HEK293 (cell line): Measurements from ENCODE around the gene CTIF.

Source experiments
- CTCF ChIA-PET: fragments of 350-600 bp; formaldehyde crosslinking; extraction: SDS; loops from one replicate; lab custom pipeline; 2021; ENCODE audit warnings: antibody characterized with exemption; lab: Yijun Ruan, JAX
- POLR2A ChIA-PET: fragments of 300-600 bp; formaldehyde crosslinking; extraction: SDS; loops from one replicate; lab custom pipeline; 2020; ENCODE audit warnings: antibody characterized with exemption, inconsistent platforms; lab: Yijun Ruan, JAX
- H3K27ac ChIP-seq: fragments of 200-500 bp; sonication (Bioruptor generic); 2 replicates; pipeline ENCODE4 v1.5.1; 2014; ENCODE audit warnings: low read depth, low read length, control low read depth, inconsistent platforms; ENCODE audit errors: extremely low read depth
- H3K36me3 ChIP-seq, 2 experiments: fragments of 200-500 bp in 1 of 2; sonication (Bioruptor generic) in 1 of 2; 1 replicate in 1 of 2; 2 replicates in 1 of 2; pipeline ENCODE4 v1.5.1; 2014 to 2017; ENCODE audit warnings: inconsistent platforms in 2 of 2, low read length in 2 of 2; ENCODE audit not compliant: control insufficient read depth in 2 of 2, insufficient read depth in 1 of 2
- H3K4me1 ChIP-seq: fragments of 200-500 bp; sonication (Bioruptor generic); 2 replicates; pipeline ENCODE4 v1.5.1; 2014; ENCODE audit warnings: mild to moderate bottlenecking, low read length, inconsistent platforms; ENCODE audit not compliant: control insufficient read depth, insufficient read depth
- H3K4me3 ChIP-seq: 2 replicates; pipeline ENCODE4 v1.5.1; 2011; ENCODE audit warnings: low read depth, mild to moderate bottlenecking, control low read depth, low read length, moderate library complexity
- H3K9me3 ChIP-seq: fragments of 200-500 bp; sonication (Bioruptor generic); 2 replicates; pipeline ENCODE4 v1.5.1; 2014; ENCODE audit warnings: low read depth, low read length, inconsistent platforms; ENCODE audit not compliant: control insufficient read depth, insufficient read depth
- OSR2 ChIP-seq: fragments of 450-650 bp; formaldehyde crosslinking; IDR thresholded peaks from 2 replicates; pipeline ENCODE4 v1.5.1; 2016; ENCODE audit warnings: missing biosample characterization, missing genetic modification characterization
- SALL2 ChIP-seq: fragments of 450-650 bp; formaldehyde crosslinking; IDR thresholded peaks from 2 replicates; pipeline ENCODE4 v1.5.0; 2017; ENCODE audit warnings: missing biosample characterization, mild to moderate bottlenecking, missing genetic modification characterization, borderline replicate concordance
- SP2 ChIP-seq: fragments of 450-650 bp; formaldehyde crosslinking; IDR thresholded peaks from 2 replicates; pipeline ENCODE4 v1.5.1; 2016; ENCODE audit warnings: missing biosample characterization, missing genetic modification characterization
- ZBTB44 ChIP-seq: fragments of 450-650 bp; IDR thresholded peaks from 2 replicates; pipeline ENCODE4 v1.5.1; 2018; ENCODE audit warnings: missing biosample characterization, mild to moderate bottlenecking, missing genetic modification characterization
- ZNF132 ChIP-seq: fragments of 450-650 bp; formaldehyde crosslinking; IDR thresholded peaks from 2 replicates; pipeline ENCODE4 v1.5.1; 2017; ENCODE audit warnings: missing biosample characterization, missing genetic modification characterization, borderline replicate concordance
- ZNF157 ChIP-seq: fragments of 450-650 bp; formaldehyde crosslinking; IDR thresholded peaks from 2 replicates; pipeline ENCODE4 v1.5.1; 2016; ENCODE audit warnings: missing biosample characterization, missing genetic modification characterization
- ZNF174 ChIP-seq: fragments of 450-650 bp; formaldehyde crosslinking; IDR thresholded peaks from 2 replicates; pipeline ENCODE4 v1.5.0; 2017; ENCODE audit warnings: missing biosample characterization, mild to moderate bottlenecking, missing genetic modification characterization
- ZNF18 ChIP-seq: fragments of 450-650 bp; formaldehyde crosslinking; IDR thresholded peaks from 2 replicates; pipeline ENCODE4 v1.5.1; 2016; ENCODE audit warnings: missing biosample characterization, missing genetic modification characterization
- ZNF248 ChIP-seq: fragments of 450-650 bp; formaldehyde crosslinking; IDR thresholded peaks from 2 replicates; pipeline ENCODE4 v1.5.1; 2017; ENCODE audit warnings: missing biosample characterization, missing genetic modification characterization
- ZNF473 ChIP-seq: fragments of 450-650 bp; formaldehyde crosslinking; IDR thresholded peaks from 2 replicates; pipeline ENCODE4 v1.5.1; 2017; ENCODE audit warnings: missing biosample characterization, missing genetic modification characterization
- ZNF544 ChIP-seq: fragments of 450-650 bp; formaldehyde crosslinking; IDR thresholded peaks from 2 replicates; pipeline ENCODE4 v1.5.0; 2017; ENCODE audit warnings: missing biosample characterization, missing genetic modification characterization
- ZNF629 ChIP-seq: fragments of 450-650 bp; formaldehyde crosslinking; IDR thresholded peaks from 2 replicates; pipeline ENCODE4 v1.5.1; 2017; ENCODE audit warnings: missing biosample characterization, missing genetic modification characterization
- ZNF664 ChIP-seq: fragments of 450-650 bp; formaldehyde crosslinking; IDR thresholded peaks from 2 replicates; pipeline ENCODE4 v1.5.1; 2016; ENCODE audit warnings: missing biosample characterization, missing genetic modification characterization
- ZNF707 ChIP-seq: fragments of 450-650 bp; formaldehyde crosslinking; IDR thresholded peaks from 2 replicates; pipeline ENCODE4 v1.5.1; 2016; ENCODE audit warnings: missing biosample characterization, missing genetic modification characterization
- ZNF837 ChIP-seq: fragments of 450-650 bp; formaldehyde crosslinking; IDR thresholded peaks from 2 replicates; pipeline ENCODE4 v1.5.1; 2016; ENCODE audit warnings: missing biosample characterization, missing genetic modification characterization
- TF ChIP-seq, protein P1 (sequence below): fragments of 450-650 bp; formaldehyde crosslinking; IDR thresholded peaks from 2 replicates; pipeline ENCODE4 v1.5.1; 2016; ENCODE audit warnings: missing biosample characterization, missing genetic modification characterization
- TF ChIP-seq, protein P2 (sequence below): fragments of 450-650 bp; formaldehyde crosslinking; IDR thresholded peaks from 2 replicates; pipeline ENCODE4 v1.5.1; 2016; ENCODE audit warnings: missing biosample characterization, missing genetic modification characterization
- TF ChIP-seq, protein P3 (sequence below): fragments of 450-650 bp; formaldehyde crosslinking; IDR thresholded peaks from 2 replicates; pipeline ENCODE4 v1.5.1; 2016; ENCODE audit warnings: missing biosample characterization, missing genetic modification characterization
- TF ChIP-seq, protein P4 (sequence below): fragments of 450-650 bp; formaldehyde crosslinking; IDR thresholded peaks from 2 replicates; pipeline ENCODE4 v1.5.1; 2016; ENCODE audit warnings: missing biosample characterization, missing genetic modification characterization, low read depth

The CTIF gene

DNA sequence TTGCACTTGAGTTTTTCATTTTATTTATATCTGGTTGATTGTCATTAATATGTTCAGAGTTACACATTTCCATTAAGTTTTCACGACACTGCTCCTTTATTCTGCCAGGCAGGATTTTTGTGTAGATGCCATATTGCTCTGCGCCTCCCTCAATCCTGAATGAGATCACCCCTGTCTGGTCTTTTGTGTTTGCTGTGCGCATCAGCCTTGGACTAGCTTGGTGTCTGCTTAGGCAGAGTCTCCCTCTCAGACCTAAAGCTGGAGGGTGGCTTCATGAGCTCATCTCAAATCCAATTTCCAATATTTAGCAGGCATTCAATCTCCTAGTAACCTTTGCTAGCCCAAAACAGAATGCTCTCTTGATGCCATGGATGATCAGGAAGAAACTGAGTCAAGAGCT, 274.5 kb downstream of the CTIF start:
- no peak overlapping the region for H3K27ac ChIP-seq
- ChIA-PET CTCF (interaction anchor here (0.6 to 1.2 kb wide), 3 partner anchors 15 to 37 kb away, joined by 3 to 4 read pairs (median 3); no protein-coding TSS in a partner anchor), POLR2A (interaction anchor here (0.5 to 1.8 kb wide), 2 partner anchors 19 to 905 kb away, joined by 3 to 5 read pairs; no protein-coding TSS in a partner anchor)
- H3K4me1 ChIP-seq = peaks cover 2% of the 10 kb centered on the region; the same call in 1 of the 2 replicates
- no peaks in the 10 kb centered on the region for H3K9me3 ChIP-seq
- TF ChIP-seq ZNF473 (tag by site-specific recombination) = no peak
- TF ChIP-seq SALL2 (tag by site-specific recombination) = no peak
- no peak for TF ChIP-seq ZNF544 (tag by site-specific recombination)
- TF ChIP-seq ZNF248 (tag by site-specific recombination) = no peak
- TF ChIP-seq ZNF174 (tag by site-specific recombination) = no peak
- no peak for TF ChIP-seq ZNF837 (tag by site-specific recombination)
- no peak for TF ChIP-seq OSR2 (tag by site-specific recombination)
- no peak for TF ChIP-seq ZBTB44
- no peak for TF ChIP-seq ZNF18 (tag by site-specific recombination)
- no peak for TF ChIP-seq ZNF132 (tag by site-specific recombination)
- TF ChIP-seq, protein P1, sequence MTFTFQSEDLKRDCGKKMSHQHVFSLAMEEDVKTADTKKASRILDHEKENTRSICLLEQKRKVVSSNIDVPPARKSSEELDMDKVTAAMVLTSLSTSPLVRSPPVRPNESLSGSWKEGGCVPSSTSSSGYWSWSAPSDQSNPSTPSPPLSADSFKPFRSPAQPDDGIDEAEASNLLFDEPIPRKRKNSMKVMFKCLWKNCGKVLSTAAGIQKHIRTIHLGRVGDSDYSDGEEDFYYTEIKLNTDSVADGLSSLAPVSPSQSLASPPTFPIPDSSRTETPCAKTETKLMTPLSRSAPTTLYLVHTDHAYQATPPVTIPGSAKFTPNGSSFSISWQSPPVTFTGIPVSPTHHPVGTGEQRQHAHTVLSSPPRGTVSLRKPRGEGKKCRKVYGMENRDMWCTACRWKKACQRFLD (tag by site-specific recombination) = no peak
- no peak for TF ChIP-seq ZNF664 (tag by site-specific recombination)
- TF ChIP-seq SP2 (tag by site-specific recombination) = no peak
- TF ChIP-seq, protein P2, sequence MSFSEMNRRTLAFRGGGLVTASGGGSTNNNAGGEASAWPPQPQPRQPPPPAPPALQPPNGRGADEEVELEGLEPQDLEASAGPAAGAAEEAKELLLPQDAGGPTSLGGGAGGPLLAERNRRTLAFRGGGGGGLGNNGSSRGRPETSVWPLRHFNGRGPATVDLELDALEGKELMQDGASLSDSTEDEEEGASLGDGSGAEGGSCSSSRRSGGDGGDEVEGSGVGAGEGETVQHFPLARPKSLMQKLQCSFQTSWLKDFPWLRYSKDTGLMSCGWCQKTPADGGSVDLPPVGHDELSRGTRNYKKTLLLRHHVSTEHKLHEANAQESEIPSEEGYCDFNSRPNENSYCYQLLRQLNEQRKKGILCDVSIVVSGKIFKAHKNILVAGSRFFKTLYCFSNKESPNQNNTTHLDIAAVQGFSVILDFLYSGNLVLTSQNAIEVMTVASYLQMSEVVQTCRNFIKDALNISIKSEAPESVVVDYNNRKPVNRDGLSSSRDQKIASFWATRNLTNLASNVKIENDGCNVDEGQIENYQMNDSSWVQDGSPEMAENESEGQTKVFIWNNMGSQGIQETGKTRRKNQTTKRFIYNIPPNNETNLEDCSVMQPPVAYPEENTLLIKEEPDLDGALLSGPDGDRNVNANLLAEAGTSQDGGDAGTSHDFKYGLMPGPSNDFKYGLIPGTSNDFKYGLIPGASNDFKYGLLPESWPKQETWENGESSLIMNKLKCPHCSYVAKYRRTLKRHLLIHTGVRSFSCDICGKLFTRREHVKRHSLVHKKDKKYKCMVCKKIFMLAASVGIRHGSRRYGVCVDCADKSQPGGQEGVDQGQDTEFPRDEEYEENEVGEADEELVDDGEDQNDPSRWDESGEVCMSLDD (tag by site-specific recombination) = no peak
- no peak for TF ChIP-seq ZNF157 (tag by site-specific recombination)
- TF ChIP-seq ZNF707 = no peak
- TF ChIP-seq, all 188 proteins: peak for 0
- Histone ChIP-seq H3K36me3 (no peaks in the 10 kb centered on the region; a peak in 2 of 3 replicates), H3K4me3 (no peak overlapping the region)

- no peak overlapping the region for H3K4me3 ChIP-seq
- H3K4me1 ChIP-seq = peaks cover 2% of the 10 kb centered on the region; the same call in 1 of the 2 replicates
- H3K36me3 ChIP-seq = no peaks in the 10 kb centered on the region; a peak in 2 of 3 replicates
- ChIA-PET POLR2A (interaction anchor here (0.5 to 1.8 kb wide), 2 partner anchors 19 to 905 kb away, joined by 3 to 5 read pairs; no protein-coding TSS in a partner anchor), CTCF (interaction anchor here (0.6 to 1.2 kb wide), 3 partner anchors 14 to 37 kb away, joined by 3 to 4 read pairs (median 3); no protein-coding TSS in a partner anchor)
- H3K9me3 ChIP-seq = no peaks in the 10 kb centered on the region
- no peak overlapping the region for H3K27ac ChIP-seq
- TF ChIP-seq, protein P3, sequence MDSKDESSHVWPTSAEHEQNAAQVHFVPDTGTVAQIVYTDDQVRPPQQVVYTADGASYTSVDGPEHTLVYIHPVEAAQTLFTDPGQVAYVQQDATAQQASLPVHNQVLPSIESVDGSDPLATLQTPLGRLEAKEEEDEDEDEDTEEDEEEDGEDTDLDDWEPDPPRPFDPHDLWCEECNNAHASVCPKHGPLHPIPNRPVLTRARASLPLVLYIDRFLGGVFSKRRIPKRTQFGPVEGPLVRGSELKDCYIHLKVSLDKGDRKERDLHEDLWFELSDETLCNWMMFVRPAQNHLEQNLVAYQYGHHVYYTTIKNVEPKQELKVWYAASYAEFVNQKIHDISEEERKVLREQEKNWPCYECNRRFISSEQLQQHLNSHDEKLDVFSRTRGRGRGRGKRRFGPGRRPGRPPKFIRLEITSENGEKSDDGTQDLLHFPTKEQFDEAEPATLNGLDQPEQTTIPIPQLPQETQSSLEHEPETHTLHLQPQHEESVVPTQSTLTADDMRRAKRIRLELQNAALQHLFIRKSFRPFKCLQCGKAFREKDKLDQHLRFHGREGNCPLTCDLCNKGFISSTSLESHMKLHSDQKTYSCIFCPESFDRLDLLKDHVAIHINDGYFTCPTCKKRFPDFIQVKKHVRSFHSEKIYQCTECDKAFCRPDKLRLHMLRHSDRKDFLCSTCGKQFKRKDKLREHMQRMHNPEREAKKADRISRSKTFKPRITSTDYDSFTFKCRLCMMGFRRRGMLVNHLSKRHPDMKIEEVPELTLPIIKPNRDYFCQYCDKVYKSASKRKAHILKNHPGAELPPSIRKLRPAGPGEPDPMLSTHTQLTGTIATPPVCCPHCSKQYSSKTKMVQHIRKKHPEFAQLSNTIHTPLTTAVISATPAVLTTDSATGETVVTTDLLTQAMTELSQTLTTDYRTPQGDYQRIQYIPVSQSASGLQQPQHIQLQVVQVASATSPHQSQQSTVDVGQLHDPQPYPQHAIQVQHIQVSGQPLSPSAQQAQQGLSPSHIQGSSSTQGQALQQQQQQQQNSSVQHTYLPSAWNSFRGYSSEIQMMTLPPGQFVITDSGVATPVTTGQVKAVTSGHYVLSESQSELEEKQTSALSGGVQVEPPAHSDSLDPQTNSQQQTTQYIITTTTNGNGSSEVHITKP (tag by site-specific recombination) = peak; percentile 98
- TF ChIP-seq, protein P4, sequence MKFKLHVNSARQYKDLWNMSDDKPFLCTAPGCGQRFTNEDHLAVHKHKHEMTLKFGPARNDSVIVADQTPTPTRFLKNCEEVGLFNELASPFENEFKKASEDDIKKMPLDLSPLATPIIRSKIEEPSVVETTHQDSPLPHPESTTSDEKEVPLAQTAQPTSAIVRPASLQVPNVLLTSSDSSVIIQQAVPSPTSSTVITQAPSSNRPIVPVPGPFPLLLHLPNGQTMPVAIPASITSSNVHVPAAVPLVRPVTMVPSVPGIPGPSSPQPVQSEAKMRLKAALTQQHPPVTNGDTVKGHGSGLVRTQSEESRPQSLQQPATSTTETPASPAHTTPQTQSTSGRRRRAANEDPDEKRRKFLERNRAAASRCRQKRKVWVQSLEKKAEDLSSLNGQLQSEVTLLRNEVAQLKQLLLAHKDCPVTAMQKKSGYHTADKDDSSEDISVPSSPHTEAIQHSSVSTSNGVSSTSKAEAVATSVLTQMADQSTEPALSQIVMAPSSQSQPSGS (tag by site-specific recombination) = peak; percentile 75
- peak; percentile 33; the same call in 1 of the 2 replicates for TF ChIP-seq ZNF629 (tag by site-specific recombination)
Observed at GRCh38 chr18:48813833-48814489, 275.1 kb downstream of the CTIF start.
